Stimulated activated CD4-positive, alpha-beta T cell treated with anti-CD3 and anti-CD28 coated beads, Interleukin-1b, Interleukin-23, amount 100 ng/mL, for 4 hours (primary cell): Measurements from ENCODE around the gene PAXIP1.

Experiments used
- DNase-seq, 2 donors: peaks; one replicate each; pipeline ENCODE4 v3.0.0-alpha.2; 2020; ENCODE audit warnings: low read depth in 2 of 2

Gene PAXIP1

DNA sequence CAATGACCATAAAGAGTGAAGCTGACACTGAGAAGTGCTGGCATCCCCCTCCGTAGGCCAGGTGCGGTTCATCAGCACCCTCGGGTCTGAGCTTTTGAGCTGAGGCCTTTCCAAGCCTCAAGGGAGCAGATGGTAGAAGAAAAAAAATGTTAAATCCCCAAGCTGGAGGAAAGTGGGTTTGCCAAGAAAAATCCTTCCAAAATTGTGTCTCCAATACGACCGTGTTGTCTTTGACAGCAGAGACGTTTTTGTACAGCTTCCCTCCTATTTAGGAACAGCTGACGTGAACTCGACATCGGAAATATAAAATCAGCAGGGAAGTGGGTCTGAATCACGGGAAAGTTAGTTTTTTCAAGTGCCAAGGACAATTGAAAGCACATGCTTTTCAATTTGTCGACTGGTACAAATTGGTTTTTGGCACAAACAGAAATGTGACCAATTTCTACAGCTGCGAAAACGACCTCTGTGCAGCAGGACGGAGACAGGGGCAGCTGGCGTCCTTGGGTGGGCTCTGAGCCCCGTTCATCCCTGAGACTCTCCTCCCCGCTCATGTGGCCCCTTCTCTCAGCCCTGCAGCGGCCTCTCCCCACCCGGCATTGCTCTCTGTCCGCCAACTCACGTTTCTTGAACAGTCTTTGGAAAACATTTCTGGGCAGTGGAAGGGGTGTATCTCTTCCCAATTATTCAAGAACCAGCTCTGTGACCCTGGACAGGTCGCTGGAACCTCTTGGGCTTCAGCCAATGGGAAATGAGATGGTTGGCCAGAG is 89.9 kb downstream of the PAXIP1 start:
- no peak for DNase-seq

GRCh38 chr7:154911862-154912455 is 91.0 kb downstream of the PAXIP1 start:
- DNase-seq: no peak

- DNase-seq: no peak
Observed at GRCh38 chr7:154911411-154911810, 91.5 kb downstream of the PAXIP1 start.

GRCh38 chr7:154910977-154911376 is 91.9 kb downstream of the PAXIP1 start:
- DNase-seq: no peak

DNA sequence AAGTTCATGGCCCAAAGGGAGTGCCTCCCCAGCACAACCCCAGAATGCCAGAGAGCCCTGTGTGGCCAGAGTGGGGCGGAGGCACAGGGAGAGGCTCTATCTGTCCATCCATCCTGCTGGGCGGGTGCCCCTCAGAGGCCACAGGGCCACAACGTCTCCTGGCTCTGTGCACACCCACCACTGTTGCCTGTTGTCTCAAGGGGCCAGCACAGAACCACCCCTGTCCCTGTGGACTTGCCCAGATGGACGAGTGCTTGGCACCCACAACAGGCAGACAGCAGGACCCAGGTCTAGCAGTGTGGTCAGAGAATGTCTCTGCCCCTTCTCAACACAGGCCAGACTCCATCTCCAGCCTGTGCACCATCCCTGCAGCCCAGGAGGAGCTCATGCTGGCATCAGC is 92.8 kb downstream of the PAXIP1 start:
- DNase-seq: no peak

DNA sequence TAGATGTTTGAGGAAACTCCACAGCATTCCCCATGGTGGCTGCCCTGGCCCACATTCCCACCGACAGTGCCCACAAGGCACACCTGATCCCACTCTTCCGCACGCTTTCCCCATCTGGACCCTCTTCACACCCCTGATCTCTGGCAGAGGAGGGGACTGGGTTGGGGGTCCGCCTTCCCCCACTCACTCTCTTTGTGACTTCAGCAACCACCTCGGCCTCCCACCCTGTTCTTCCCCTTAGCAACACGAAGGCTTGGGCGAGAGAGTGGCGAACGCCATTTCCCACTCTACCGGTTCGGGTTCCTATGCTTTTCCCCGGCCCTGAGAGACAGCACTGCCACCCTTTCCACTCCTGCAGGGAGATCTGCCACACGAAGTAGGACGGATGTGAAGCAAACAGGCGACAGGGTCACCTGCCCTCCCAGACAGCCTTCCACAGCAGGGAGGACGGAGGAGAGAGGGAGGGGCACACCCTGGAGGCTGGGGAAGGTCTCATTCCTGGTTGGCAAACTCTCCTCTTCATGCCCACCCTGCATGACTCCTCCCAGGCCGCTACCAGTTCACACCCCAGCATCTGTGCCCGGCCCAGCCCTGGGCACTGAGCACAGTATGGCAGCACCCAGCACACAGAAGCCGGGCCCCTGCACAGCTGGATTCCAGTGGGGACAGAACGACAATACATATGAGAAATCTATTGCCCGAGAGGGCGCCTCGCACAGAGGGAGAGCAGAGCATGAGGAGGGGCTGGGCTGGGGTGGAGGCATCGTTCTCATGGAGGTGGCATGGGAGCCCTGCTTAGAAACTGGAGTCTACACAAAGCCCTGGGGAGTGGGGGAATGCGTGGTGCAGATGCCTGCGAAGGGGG is 93.5 kb downstream of the PAXIP1 start:
- no peak for DNase-seq

GRCh38 chr7:154907651-154908620 is 95.0 kb downstream of the PAXIP1 start:
- DNase-seq: no peak

DNA sequence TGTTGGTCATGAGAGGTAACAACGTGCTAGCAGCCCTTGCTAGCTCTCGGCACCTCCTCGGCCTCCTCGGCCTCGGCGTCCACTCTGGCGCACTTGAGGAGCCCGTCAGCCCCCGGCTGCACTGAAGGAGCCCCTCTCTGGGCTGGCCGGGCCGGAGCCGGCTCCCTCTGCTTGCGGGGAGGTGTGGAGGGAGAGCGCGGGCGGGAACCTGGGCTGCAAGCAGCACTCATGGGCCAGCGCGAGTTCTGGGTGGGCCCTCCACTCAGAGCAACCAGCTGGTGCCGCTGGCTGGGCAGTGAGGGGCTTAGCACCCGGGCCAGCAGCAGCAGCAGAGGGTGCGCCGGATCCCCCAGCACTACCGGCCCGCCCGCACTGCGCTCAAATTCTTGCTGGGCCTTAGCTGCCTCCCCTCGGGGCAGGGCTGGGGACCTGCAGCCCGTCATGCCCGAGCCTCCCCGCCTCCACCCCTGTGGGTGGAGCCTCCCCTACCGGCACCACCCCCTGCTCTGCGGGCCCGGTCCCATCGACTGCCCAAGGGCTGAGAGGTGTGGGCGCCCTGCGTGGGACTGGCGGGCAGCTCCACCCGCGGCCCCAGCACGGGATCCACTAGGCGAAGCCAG is 96.1 kb downstream of the PAXIP1 start:
- DNase-seq: no peak

DNA sequence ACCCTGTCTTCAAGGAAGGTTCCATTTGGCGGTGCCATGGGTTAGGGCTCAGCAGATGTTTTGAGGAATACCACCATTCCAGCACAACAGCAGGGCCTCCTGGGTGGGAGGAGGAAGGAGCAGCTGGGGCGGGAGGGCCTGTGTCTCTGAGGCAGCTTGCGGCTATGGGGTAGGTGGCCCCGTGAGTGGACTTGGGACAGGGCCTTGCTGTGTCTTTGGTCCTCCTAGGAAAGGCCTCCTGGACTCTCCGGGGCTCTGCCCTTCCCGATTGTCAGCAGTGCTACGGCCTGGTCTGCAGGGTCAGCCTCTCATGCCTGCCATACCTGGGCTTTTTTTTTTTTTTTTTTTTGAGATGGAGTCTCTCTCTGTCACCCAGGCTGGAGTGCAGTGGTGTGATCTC is 96.7 kb downstream of the PAXIP1 start:
- DNase-seq: no peak

- no peak for DNase-seq
Observed at GRCh38 chr7:154905615-154906014, 97.3 kb downstream of the PAXIP1 start.

GRCh38 chr7:154905146-154905545 is 97.8 kb downstream of the PAXIP1 start:
- DNase-seq: no peak

DNA sequence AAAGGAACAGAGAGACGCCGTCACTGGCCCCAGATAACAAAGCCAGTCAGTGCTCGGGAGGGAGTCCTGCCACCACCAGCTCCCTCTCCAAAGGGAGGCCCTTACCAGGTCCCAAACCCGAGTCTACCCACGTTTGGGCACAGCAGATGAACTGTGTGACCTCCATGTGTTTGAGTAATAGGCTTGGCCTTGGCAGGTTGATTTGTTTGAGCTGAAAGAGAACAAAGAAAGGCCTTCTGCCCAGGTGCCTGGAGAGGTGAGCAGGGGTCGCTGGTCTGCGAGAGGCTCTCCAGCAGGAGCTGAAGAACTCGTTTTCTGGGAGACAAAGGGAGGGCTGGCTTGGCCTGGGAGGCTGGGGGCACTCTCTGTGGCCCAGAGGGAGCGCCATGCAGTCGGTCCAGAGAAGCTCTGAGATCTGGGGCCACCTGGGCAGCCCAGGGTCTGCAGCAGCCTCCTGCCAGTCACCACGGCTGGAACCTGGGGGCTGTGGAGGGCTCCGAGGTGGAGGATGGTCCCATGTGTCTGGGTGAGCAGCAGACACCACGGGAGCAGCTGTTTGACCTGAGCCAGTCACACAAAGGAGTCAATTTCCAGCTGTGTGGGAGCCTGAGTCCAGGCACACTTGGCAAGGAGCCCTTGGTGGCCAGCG is 99.7 kb downstream of the PAXIP1 start:
- DNase-seq: no peak

GRCh38 chr7:154902600-154903082 is 100.3 kb downstream of the PAXIP1 start:
- DNase-seq: no peak

- no peak for DNase-seq
Observed at GRCh38 chr7:154899862-154900261, 103.1 kb downstream of the PAXIP1 start.

DNA sequence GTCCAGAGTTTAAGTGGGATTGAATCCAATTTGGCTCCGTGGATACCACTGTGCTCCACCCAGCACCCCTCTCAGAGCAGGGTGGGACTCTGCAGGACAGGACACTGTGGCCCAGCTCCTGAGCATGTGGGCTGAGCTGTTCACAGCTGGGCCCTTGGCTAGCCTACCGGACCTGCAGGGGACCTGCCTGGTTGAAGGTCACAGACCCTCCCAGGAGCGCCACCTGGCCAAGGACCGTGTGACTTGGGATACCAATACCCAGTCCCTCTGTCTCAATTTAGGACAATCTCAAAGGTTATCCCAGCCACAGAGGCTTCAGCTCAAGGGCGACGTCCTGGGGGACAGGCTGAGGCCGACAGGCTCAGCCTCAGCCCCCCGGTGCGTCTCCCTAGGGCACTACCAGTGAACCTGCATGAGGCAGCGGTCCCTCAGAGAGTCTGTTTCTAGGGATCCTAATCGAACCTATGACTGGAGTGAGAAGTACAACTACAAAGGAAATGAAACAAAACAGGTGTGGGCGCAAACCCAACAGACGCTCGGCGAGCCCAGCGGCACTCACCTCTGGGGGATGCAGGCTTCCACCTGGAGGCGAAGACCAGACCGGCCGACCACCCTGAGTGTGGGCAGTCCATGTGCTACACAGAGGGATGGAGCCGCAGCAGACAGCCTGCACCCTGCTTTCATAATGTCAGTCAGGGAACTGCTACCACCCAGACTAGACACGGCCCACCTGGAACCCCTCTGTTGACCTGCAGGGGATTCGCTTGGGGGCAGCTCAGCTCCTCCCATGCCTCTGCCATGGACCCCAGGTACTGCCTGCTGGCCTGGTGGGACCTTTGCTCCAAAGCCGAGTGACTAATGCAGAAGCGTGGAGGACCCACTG is 103.7 kb downstream of the PAXIP1 start:
- DNase-seq: no peak

GRCh38 chr7:154896076-154896475 is 106.8 kb downstream of the PAXIP1 start:
- no peak for DNase-seq
